ENCODE measurements around the gene HSPG2.
"Not testable (repeated sequence)": the region's sequence is repeated elsewhere in the genome, so short reads cannot be mapped to it uniquely, and the experiment has no call there.

The HSPG2 gene

GRCh38 chr1:21937034-21937371, at the start of gene HSPG2:
TSS of gene HSPG2 (minus strand) at chr1:21937310. CDS start at chr1:21937217, 93 bp downstream.
- no peak for DNase-seq (ENCODE audit: low spot score)

- not testable (repeated sequence) for DNase-seq (ENCODE audit: low spot score)
Measured at GRCh38 chr1:21986386-21986785, 49.3 kb upstream of the HSPG2 start.

GRCh38 chr1:21985893-21986292, 48.8 kb upstream of the HSPG2 start:
- DNase-seq (ENCODE audit: low spot score) = not testable (repeated sequence)

GRCh38 chr1:21983539-21983938, 46.4 kb upstream of the HSPG2 start:
- DNase-seq (ENCODE audit: low spot score) = not testable (repeated sequence)

GRCh38 chr1:21982122-21982521, 45.0 kb upstream of the HSPG2 start:
- not testable (repeated sequence) for DNase-seq (ENCODE audit: low spot score)

- DNase-seq (ENCODE audit: low spot score) = not testable (repeated sequence)
Measured at GRCh38 chr1:21981253-21981652, 44.1 kb upstream of the HSPG2 start.

- not testable (repeated sequence) for DNase-seq (ENCODE audit: low spot score)
Measured at GRCh38 chr1:21980515-21981220, 43.6 kb upstream of the HSPG2 start.

- DNase-seq (ENCODE audit: low spot score) = not testable (repeated sequence)
Measured at GRCh38 chr1:21978209-21978608, 41.1 kb upstream of the HSPG2 start.

GRCh38 chr1:21976703-21977239, 39.7 kb upstream of the HSPG2 start, which contains the start of gene CELA3B:
TSS of gene CELA3B (plus strand) at chr1:21977022. CDS start at chr1:21977040, 18 bp downstream.
- DNase-seq (ENCODE audit: low spot score) = not testable (repeated sequence)

- DNase-seq (ENCODE audit: low spot score) = not testable (repeated sequence)
Measured at GRCh38 chr1:21975296-21975695, 38.2 kb upstream of the HSPG2 start.

- DNase-seq (ENCODE audit: low spot score) = not testable (repeated sequence)
Measured at GRCh38 chr1:21974699-21975098, 37.6 kb upstream of the HSPG2 start.

- DNase-seq (ENCODE audit: low spot score) = not testable (repeated sequence)
Measured at GRCh38 chr1:21973948-21974347, 36.8 kb upstream of the HSPG2 start.

GRCh38 chr1:21972973-21973441, 35.9 kb upstream of the HSPG2 start:
- DNase-seq (ENCODE audit: low spot score) = not testable (repeated sequence)

- not testable (repeated sequence) for DNase-seq (ENCODE audit: low spot score)
Measured at GRCh38 chr1:21970523-21970922, 33.4 kb upstream of the HSPG2 start.

- DNase-seq (ENCODE audit: low spot score) = not testable (repeated sequence)
Measured at GRCh38 chr1:21969066-21969465, 32.0 kb upstream of the HSPG2 start.

GRCh38 chr1:21967216-21967615, 30.1 kb upstream of the HSPG2 start:
- DNase-seq (ENCODE audit: low spot score) = not testable (repeated sequence)

- DNase-seq (ENCODE audit: low spot score) = no peak
Measured at GRCh38 chr1:21966247-21967000, 29.3 kb upstream of the HSPG2 start.

GRCh38 chr1:21963477-21964217, 26.5 kb upstream of the HSPG2 start:
- DNase-seq (ENCODE audit: low spot score) = peak; percentile 71

GRCh38 chr1:21961799-21962198, 24.7 kb upstream of the HSPG2 start:
- no peak for DNase-seq (ENCODE audit: low spot score)

GRCh38 chr1:21961337-21961736, 24.2 kb upstream of the HSPG2 start:
- no peak for DNase-seq (ENCODE audit: low spot score)

- DNase-seq (ENCODE audit: low spot score) = no peak
Measured at GRCh38 chr1:21956720-21957552, 19.8 kb upstream of the HSPG2 start.
